ENCODE measurements around the gene ZBTB7A.

DNA sequence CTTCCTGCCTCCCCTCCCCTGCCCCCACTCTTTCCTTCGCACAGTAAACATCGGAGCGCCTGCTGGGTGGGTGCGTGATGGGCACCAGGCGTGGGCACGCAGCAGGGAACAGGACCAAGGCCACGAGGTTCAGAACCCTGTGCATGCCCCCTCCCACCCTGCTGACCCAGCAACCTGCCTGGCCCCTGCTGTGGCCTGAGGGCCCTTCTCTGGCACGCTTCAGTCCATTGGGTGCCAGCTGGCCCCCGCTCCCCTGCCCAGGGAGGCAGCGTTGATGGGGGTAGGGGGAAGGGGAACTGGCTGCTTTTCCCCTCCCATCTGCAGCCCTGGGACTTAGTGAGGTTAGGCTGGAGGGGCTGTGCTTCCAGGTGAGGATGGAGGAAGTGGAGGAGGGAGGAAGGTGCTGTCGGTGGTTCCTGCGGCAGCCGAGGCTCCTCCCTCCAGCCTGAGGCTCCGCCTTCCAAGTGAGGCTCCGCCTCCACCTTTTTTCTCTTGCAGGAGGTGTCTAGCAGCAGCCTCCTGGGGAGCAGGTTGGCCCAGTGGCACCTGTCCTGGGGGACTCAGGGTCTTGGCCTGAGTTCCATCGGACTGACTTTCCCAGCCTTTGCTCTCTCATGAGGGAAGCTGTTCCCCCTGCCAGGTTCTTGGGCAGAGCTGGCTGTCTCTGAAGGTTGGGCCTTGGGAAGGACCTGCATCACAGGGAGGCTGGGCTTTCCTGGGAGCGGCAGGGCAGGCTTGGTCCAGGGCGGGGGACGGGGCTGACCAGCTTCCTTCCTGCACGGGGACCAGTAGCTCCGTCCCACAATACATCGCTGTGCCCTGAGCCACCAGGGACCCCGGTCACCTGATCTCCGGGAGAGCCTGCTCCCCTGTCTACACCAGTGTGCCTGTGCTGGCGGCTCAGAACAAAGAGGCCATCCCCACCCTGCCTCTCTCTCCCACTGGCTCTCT lies 51.9 kb downstream of the ZBTB7A start:
- TF ChIP-seq, protein P1, sequence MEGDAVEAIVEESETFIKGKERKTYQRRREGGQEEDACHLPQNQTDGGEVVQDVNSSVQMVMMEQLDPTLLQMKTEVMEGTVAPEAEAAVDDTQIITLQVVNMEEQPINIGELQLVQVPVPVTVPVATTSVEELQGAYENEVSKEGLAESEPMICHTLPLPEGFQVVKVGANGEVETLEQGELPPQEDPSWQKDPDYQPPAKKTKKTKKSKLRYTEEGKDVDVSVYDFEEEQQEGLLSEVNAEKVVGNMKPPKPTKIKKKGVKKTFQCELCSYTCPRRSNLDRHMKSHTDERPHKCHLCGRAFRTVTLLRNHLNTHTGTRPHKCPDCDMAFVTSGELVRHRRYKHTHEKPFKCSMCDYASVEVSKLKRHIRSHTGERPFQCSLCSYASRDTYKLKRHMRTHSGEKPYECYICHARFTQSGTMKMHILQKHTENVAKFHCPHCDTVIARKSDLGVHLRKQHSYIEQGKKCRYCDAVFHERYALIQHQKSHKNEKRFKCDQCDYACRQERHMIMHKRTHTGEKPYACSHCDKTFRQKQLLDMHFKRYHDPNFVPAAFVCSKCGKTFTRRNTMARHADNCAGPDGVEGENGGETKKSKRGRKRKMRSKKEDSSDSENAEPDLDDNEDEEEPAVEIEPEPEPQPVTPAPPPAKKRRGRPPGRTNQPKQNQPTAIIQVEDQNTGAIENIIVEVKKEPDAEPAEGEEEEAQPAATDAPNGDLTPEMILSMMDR (IDR thresholded peaks at IDR 0.05) = no peak
- no peak for TF ChIP-seq POLR2A (IDR thresholded peaks at IDR 0.05)
- TF ChIP-seq POLR2AphosphoS5 (IDR thresholded peaks at IDR 0.05) = peak; percentile 13 to 41

Measured in upper lobe of left lung (tissue), 4 donors.